Stimulated activated CD8-positive, alpha-beta memory T cell treated with anti-CD3 and anti-CD28 coated beads, Interleukin-4, amount 100 ng/mL, for 1 hour (primary cell): ENCODE data around the gene SCMH1.

Experiments
- DNase-seq, 2 donors: peaks; one replicate each; pipeline ENCODE4 v3.0.0-alpha.2; 2020; ENCODE audit warnings: low read depth in 2 of 2, low spot score in 1 of 2

SCMH1 gene

GRCh38 chr1:40980068-40980452 lies 262.0 kb downstream of the SCMH1 start:
- DNase-seq, result no peak

GRCh38 chr1:40979241-40980067 lies 262.7 kb downstream of the SCMH1 start, which contains the start of gene CTPS1:
Gene CTPS1 (plus strand): TSS chr1:40979696. CDS start chr1:40983291, 3,595 bp downstream.
- DNase-seq, result peak; percentile 89 to 92

- no peak for DNase-seq
Observed at GRCh38 chr1:40978886-40979240, 263.2 kb downstream of the SCMH1 start.

GRCh38 chr1:40977716-40978115 lies 264.4 kb downstream of the SCMH1 start:
- no peak for DNase-seq
